A673 (cell line): Measurements from ENCODE around the gene WHRN.

ENCODE experiments used
- EZH2 ChIP-seq: fragments of 200-600 bp; sonication (generic); IDR thresholded peaks from 2 replicates; pipeline ENCODE4 v1.6.1; 2017; ENCODE audit warnings: borderline replicate concordance, low read depth, mild to moderate bottlenecking, mixed read lengths, antibody characterized with exemption, low read length; ENCODE audit not compliant: poor library complexity, severe bottlenecking
- TF ChIP-seq, protein P1 (sequence below): fragments of 300-800, 200-600 bp; sonication (generic); conservative IDR thresholded peaks from 2 replicates; pipeline ENCODE4 v1.5.1; 2017; ENCODE audit warnings: low read depth, mild to moderate bottlenecking, antibody characterized with exemption, low read length, moderate library complexity, mixed read lengths

DNA sequence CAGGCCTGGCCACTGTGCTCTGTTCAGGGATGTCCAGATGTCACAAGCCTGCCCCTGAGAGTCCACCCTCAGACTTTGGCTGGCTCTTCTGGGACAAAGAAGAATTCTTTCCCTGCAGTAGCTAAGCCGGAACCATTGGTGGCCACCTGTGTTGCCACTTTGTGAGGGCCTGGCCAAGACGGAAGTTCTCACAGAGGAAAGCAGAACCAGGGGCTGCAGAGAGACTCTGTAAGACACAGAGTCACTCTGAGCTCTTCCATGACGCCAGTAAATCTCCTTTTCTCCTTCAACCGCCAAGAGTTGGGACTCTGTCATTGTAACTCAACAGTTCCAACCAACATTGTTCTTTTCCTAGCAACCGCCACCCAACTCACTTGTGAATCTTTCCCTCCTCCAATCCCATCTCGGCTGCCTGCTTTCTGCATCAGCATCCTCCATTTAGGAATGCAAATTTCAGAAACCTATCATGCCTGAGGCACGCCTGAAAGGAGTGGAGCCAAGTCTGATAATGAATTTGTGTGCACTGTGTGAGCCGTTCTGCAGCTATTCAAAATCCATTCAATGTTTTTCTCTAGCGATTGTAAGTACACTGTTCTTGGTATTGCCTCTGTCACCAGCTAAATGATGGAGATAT, 44.5 kb upstream of the WHRN start:
- TF ChIP-seq, protein P1, sequence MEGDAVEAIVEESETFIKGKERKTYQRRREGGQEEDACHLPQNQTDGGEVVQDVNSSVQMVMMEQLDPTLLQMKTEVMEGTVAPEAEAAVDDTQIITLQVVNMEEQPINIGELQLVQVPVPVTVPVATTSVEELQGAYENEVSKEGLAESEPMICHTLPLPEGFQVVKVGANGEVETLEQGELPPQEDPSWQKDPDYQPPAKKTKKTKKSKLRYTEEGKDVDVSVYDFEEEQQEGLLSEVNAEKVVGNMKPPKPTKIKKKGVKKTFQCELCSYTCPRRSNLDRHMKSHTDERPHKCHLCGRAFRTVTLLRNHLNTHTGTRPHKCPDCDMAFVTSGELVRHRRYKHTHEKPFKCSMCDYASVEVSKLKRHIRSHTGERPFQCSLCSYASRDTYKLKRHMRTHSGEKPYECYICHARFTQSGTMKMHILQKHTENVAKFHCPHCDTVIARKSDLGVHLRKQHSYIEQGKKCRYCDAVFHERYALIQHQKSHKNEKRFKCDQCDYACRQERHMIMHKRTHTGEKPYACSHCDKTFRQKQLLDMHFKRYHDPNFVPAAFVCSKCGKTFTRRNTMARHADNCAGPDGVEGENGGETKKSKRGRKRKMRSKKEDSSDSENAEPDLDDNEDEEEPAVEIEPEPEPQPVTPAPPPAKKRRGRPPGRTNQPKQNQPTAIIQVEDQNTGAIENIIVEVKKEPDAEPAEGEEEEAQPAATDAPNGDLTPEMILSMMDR = no peak
- TF ChIP-seq EZH2 = no peak
